Limb (tissue), 2 donors: Measurements from ENCODE around the gene TMEM243.
A peak's percentile ranks its signal among the peaks of the same experiment; 100 is the strongest.
"Not testable (repeated sequence)": the region's sequence is repeated elsewhere in the genome, so short reads cannot be mapped to it uniquely, and the experiment has no call there.

ENCODE experiments used
- DNase-seq, 2 donors: peaks; one replicate each; pipeline ENCODE4 v3.0.0-alpha.2; 2016; ENCODE audit errors: extremely low spot score in 2 of 2

TMEM243 gene

DNA sequence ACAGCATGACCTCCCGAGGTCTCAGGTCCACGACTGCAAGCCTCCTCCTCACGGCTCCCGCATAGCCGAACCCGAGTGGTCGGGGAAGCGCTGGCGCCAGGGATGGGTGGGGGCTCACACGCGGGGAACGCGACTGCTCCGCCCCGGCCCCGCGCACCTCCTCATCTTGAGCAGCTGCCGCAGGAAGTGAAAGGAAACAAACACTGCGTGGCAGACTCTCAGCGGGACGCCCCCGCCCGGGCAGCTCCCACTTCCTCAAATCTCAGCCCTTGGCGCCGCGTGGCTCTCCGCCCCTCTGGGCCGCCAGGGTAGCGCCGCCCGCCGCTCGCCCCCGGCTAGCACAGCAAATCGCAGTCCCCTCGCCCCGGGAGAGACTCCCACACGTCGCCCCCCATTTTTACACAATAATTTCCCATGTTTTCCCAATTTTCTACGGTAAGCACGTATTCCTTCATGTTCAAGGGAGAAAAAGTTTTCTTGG is at the start of gene TMEM243:
TMEM243 (minus strand) TSS at position 188 of the 481 bp plus-strand sequence. CDS start 229 bp downstream, outside the sequence.
- DNase-seq, result peak; percentile 58 to 75

- DNase-seq, result no peak
Observed at GRCh38 chr7:87267239-87267900, 47.8 kb upstream of the TMEM243 start.

DNA sequence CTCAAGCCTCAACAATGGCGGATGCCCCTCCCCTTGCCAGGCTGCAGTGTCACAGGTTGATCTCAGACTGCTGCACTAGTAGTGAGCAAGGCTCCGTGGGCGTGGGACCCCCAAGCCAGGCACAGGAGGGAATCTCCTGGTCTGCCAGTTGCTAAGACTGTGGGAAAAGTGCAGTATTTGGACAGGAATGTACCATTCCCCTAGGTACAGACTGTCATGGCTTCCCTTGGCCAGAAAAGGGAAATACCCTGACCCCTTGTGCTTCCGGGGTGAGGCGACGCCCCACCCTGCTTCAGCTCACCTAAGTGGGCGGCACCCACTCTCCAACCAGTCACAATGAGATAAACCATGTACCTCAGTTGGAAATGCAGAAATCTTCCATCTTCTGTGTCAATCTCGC is 44.0 kb upstream of the TMEM243 start:
- no peak for DNase-seq

GRCh38 chr7:87253589-87254087 is 34.1 kb upstream of the TMEM243 start:
- no peak for DNase-seq

DNA sequence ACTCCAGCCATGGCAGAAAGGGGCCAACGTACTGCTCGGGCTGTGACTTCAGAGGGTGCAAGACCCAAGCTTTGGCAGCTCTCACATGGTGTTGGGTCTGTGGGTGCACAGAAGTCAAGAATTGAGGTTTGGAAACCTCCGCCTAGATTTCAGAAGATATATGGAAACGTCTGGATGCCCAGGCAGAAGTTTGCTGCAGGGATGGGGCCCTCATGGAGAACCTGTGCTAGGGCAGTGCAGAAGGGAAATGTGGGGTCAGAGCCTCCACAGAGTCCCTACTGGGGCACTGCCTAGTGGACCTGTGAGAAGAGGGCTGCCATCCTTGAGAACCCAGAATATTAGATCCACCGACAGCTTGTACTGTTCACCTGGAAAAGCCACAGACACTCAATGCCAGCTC is 26.1 kb upstream of the TMEM243 start:
- not testable (repeated sequence) for DNase-seq

DNA sequence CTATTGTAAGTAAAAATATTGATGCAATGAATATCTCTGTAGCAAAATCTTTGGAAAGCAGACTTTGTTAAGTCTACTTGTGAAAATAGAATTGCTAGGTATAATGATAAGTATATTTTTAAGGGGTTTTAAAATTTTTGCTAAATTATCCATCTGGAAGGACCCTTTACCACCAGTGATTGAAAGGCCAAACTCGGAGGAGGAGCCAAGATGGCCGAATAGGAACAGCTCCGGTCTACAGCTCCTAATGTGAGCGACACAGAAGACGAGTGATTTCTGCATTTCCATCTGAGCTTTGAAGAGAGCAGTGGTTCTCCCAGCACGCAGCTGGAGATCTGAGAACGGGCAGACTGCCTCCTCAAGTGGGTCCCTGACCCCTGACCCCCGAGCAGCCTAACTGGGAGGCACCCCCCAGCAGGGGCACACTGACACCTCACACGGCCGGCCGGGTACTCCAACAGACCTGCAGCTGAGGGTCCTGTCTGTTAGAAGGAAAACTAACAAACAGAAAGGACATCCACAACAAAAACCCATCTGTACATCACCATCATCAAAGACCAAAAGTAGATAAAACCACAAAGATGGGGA is 19.0 kb upstream of the TMEM243 start:
- not testable (repeated sequence) for DNase-seq

GRCh38 chr7:87234949-87235348 is 15.4 kb upstream of the TMEM243 start:
- no peak for DNase-seq

GRCh38 chr7:87231711-87232110 is 12.2 kb upstream of the TMEM243 start:
- no peak for DNase-seq

- DNase-seq, result no peak
Observed at GRCh38 chr7:87231258-87231657, 11.7 kb upstream of the TMEM243 start.

GRCh38 chr7:87226495-87226894 is 7.0 kb upstream of the TMEM243 start:
- no peak for DNase-seq

GRCh38 chr7:87225696-87226095 is 6.2 kb upstream of the TMEM243 start:
- DNase-seq, result no peak

DNA sequence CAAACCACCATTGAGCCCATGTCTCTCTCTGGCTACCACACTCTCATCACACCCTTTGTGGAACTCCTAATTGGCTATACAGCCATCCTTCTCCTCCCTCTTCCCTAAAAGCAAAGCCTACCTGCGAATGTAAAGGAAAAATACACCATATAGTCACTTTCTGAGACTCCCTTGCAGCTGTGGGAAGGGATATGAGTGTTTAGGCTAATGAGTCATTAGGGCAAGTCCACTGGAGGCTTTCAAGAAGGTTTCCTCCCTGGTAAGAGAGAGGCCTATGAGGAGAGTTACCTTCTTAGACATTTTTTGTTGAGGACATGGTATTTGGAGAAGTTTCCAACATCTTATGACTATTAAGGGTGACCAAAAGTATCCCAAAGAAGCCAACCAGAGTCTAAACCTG is 4.1 kb upstream of the TMEM243 start:
- DNase-seq, result no peak

- peak in 1 of 2 donors; percentile 40 for DNase-seq
Observed at GRCh38 chr7:87220734-87221215, 1.2 kb upstream of the TMEM243 start.

- DNase-seq, result peak; percentile 32 to 82
Observed at GRCh38 chr7:87220026-87220733, 648 bp upstream of the TMEM243 start.

GRCh38 chr7:87218796-87219544 is 562 bp downstream of the TMEM243 start:
- DNase-seq, result peak; percentile 44 to 60

DNA sequence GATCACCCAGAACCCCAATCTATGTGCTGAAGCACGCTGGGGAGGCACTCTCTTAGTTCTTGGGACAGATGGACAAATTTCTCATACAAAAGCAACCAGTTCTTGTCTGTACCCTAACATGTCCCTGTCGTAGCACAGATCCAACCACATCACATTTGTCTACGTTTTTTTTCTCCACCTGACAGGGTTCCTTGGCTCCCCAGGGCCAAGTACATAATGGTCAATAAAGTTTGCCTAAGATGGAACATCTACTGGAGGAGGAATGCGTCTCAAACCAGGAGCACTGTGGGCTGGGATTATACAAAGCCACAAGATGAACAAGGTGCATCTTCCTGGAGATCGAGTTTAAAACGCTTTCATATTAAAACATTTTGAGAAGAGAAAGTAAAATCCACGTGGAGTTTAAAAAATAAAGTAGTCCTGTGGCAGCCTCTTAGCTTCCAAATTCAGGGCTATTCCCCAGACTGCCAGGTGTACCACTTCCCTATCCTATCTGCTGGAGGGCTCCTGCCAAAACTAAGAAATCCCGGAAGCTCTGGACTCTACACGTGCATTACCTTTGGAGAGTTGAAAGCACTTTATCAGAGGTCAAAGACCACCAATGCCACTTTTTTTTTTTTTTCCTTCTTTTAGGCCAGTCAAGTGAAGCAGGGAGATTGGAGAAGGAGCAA is 1.4 kb downstream of the TMEM243 start:
- no peak for DNase-seq

GRCh38 chr7:87216701-87217508 is 2.6 kb downstream of the TMEM243 start:
- no peak for DNase-seq

DNA sequence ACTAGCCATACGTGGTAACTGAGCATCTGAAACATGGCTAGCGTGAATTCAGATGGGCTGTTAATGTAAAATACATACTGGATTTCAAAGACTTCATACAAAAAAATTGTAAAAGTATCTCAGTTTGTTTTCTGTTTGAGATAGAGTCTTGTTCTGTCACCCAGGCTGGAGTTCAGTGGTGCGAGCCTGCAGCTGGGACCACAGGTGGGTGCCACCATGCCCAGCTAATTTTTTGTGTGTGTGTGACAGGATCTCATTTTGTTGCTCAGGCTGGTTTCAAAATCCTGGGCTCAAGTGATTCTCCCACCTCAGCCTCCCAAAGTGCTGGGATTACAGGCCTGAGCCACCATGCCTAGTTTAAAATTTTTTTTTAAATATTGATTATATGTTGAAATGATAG is 4.5 kb downstream of the TMEM243 start:
- no peak for DNase-seq

DNA sequence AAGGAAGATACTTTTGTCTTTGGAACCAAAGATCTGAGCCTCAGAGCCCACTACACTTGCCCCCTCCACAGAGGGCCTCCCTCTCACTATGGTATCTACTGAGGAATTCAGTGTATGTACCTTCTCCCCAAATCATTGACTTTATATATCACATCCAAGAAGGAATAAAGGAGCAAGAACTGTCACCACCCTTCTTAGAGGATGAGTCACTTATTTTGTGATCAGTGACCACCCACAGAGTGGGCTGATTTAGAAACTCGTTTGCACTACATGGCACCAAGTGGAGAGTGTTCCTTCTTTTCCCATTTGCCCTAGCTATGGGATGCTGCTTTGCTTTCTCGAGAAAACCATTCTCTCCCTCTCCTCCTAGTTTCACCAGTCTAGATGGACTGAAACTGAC is 5.7 kb downstream of the TMEM243 start:
- DNase-seq, result no peak

- no peak for DNase-seq
Observed at GRCh38 chr7:87213252-87213651, 6.3 kb downstream of the TMEM243 start.
